ENCODE results near the gene TMEM88.

GRCh38 chr17:7835814-7836595, 18.9 kb upstream of the TMEM88 start:
- TF ChIP-seq CTCF (conservative IDR thresholded peaks at IDR 0.05 in 1 of 2, IDR thresholded peaks at IDR 0.05 in 1 of 2; ENCODE audit: low read depth in 1 of 2, low read length in 2 of 2) (no peak), EZH2 (IDR thresholded peaks at IDR 0.05; ENCODE audit: low read length, missing control alignments) (no peak)

Data from fibroblast of lung (primary cell).